ENCODE results near the gene ZNF521. TPM values are rescaled to one million over a fixed set of nuclear protein-coding genes. Genes with fewer than 3 reads are reported as not detected.

Gene ZNF521
- total and polyA plus RNA-seq, 2 of the 13 experiments (the other 11 are each of a cell fraction or from before 2014, with no cell fraction given) = 0.02 TPM; not detected in 1

DNA sequence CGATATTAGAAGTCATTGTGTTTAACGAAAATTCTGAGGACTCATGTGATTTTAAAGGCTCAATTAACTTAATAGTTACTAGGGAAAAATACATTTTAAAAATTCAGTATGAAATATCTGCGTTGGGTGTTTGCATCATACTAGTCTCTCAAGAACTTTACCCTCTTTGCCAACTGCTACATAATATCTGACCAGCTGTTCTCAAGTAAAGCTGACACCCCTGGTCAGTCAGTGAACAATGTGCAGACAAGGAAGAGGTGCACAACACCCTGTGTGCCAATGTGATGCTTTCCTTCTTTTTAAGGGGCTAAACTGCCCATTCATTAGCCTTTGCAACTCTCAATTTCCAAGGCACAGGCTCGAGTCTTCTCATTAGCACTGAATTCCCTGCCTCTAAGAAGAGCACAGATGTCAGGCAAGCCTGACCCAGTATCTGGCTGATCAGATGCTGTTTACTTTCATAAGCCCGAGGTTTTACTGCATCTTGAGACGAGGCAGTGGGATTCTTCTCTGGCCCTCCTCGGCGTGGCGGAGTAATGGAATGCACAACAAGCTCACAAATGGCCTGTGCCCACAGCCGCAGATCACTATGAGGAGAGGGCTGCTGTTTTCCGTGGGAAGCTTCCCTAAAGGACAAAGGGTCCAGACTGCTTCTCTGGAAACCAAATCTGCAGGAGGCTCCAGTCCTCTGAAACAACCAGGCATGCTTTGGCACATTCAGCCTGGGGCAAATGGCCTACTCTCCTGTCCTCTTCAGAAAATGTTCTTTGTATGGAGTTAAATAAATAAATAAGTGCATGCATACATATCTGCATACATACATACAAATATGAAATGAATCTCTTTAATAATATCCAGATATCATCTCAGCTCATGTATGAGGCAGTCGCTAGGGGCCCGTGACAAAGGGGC lies 240.3 kb downstream of the ZNF521 start (continued):
- TF ChIP-seq, protein P1, sequence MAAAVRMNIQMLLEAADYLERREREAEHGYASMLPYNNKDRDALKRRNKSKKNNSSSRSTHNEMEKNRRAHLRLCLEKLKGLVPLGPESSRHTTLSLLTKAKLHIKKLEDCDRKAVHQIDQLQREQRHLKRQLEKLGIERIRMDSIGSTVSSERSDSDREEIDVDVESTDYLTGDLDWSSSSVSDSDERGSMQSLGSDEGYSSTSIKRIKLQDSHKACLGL (CRISPR knock-in tag; IDR thresholded peaks at IDR 0.05) = no peak
- no peak for TF ChIP-seq ZNF577 (CRISPR knock-in tag; IDR thresholded peaks at IDR 0.05; ENCODE audit: borderline replicate concordance, low read depth)

DNA sequence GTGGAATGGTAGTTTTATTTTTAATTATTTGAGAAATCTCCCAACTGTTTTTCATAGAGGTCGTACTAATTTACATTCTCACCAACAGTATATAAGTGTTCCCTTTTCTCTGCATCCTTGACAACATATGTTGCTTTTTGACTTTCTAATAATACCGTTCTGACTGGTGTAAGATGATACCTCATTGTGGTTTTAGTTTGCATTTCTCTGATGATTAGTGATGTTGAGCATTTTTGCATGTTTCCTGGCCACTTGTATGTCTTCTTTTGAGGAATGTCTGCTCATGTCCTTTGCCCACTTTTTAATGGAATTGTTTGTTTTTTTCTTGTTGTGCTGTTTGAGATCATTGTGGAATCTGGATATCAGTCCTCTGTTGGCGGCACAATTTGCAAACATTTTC lies 242.5 kb downstream of the ZNF521 start:
- H3K27me3 ChIP-seq (ENCODE audit: control insufficient read depth in 1 of 2, insufficient read depth in 2 of 2, low read length in 2 of 2) = no peaks in the 10 kb centered on the region
- H3K36me3 ChIP-seq (replicated peaks in 1 of 2; ENCODE audit: control insufficient read depth in 1 of 2, insufficient read depth in 2 of 2, low read length in 2 of 2) = no peaks in the 10 kb centered on the region
- WGBS (ENCODE audit: low lambda C conversion rate) = 45% methylated on average over 3 of the region's 3 CpGs
- no peaks in the 10 kb centered on the region for H3K79me2 ChIP-seq (ENCODE audit: insufficient read depth, low read length)
- H2AFZ ChIP-seq (ENCODE audit: low read length) = no peak overlapping the region
- H3K9ac ChIP-seq (ENCODE audit: insufficient read depth, low read depth, low read length) = no peak overlapping the region
- no peak overlapping the region for H3K4me2 ChIP-seq (ENCODE audit: low read depth, low read length)
- H3K9me3 ChIP-seq (ENCODE audit: low read length) = no peaks in the 10 kb centered on the region
- TF ChIP-seq MEF2D (CRISPR knock-in tag; IDR thresholded peaks at IDR 0.05) (no peak), ZNF781 (CRISPR knock-in tag; IDR thresholded peaks at IDR 0.05; ENCODE audit: borderline replicate concordance, not compliant biosample characterization) (no peak), NFKB2 (CRISPR knock-in tag; IDR thresholded peaks at IDR 0.05; ENCODE audit: borderline replicate concordance) (no peak), ZBTB8A (CRISPR knock-in tag; IDR thresholded peaks at IDR 0.05; ENCODE audit: borderline replicate concordance, low read depth) (no peak), ZNF430 (CRISPR knock-in tag; IDR thresholded peaks at IDR 0.05) (no peak), NCOA1 (CRISPR knock-in tag; IDR thresholded peaks at IDR 0.05) (no peak), RCOR2 (CRISPR knock-in tag; IDR thresholded peaks at IDR 0.05) (no peak), AGO2 (optimal IDR thresholded peaks at IDR 0.05; ENCODE audit: low read depth, low read length) (no peak), ZSCAN30 (CRISPR knock-in tag; IDR thresholded peaks at IDR 0.05) (no peak), ISX (CRISPR knock-in tag; conservative IDR thresholded peaks at IDR 0.05) (no peak), MATR3 (CRISPR knock-in tag; IDR thresholded peaks at IDR 0.05) (no peak)
- TF ChIP-seq, protein P2, sequence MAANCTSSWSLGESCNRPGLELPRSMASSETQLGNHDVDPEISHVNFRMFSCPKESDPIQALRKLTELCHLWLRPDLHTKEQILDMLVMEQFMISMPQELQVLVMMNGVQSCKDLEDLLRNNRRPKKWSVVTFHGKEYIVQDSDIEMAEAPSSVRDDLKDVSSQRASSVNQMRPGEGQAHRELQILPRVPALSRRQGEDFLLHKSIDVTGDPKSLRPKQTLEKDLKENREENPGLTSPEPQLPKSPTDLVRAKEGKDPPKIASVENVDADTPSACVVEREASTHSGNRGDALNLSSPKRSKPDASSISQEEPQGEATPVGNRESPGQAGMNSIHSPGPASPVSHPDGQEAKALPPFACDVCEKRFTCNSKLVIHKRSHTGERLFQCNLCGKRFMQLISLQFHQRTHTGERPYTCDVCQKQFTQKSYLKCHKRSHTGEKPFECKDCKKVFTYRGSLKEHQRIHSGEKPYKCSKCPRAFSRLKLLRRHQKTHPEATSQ (CRISPR knock-in tag; IDR thresholded peaks at IDR 0.05; ENCODE audit: borderline replicate concordance) = no peak
- TF ChIP-seq, protein P3, sequence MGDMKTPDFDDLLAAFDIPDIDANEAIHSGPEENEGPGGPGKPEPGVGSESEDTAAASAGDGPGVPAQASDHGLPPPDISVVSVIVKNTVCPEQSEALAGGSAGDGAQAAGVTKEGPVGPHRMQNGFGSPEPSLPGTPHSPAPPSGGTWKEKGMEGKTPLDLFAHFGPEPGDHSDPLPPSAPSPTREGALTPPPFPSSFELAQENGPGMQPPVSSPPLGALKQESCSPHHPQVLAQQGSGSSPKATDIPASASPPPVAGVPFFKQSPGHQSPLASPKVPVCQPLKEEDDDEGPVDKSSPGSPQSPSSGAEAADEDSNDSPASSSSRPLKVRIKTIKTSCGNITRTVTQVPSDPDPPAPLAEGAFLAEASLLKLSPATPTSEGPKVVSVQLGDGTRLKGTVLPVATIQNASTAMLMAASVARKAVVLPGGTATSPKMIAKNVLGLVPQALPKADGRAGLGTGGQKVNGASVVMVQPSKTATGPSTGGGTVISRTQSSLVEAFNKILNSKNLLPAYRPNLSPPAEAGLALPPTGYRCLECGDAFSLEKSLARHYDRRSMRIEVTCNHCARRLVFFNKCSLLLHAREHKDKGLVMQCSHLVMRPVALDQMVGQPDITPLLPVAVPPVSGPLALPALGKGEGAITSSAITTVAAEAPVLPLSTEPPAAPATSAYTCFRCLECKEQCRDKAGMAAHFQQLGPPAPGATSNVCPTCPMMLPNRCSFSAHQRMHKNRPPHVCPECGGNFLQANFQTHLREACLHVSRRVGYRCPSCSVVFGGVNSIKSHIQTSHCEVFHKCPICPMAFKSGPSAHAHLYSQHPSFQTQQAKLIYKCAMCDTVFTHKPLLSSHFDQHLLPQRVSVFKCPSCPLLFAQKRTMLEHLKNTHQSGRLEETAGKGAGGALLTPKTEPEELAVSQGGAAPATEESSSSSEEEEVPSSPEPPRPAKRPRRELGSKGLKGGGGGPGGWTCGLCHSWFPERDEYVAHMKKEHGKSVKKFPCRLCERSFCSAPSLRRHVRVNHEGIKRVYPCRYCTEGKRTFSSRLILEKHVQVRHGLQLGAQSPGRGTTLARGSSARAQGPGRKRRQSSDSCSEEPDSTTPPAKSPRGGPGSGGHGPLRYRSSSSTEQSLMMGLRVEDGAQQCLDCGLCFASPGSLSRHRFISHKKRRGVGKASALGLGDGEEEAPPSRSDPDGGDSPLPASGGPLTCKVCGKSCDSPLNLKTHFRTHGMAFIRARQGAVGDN (CRISPR knock-in tag; IDR thresholded peaks at IDR 0.05) = no peak
- H3K4me1 ChIP-seq (ENCODE audit: insufficient read depth, low read length) = no peaks in the 10 kb centered on the region
- H4K20me1 ChIP-seq (ENCODE audit: insufficient read depth, low read length) = no peaks in the 10 kb centered on the region
- CTCF ChIA-PET (ENCODE audit: low intra/inter-chr PET ratio, low total read pairs) = no interaction called here
- intact Hi-C loops (cut with micrococcal nuclease; ENCODE audit: unreplicated experiment) = no loop called here
- in situ Hi-C loops (cut with HindIII; ENCODE audit: extremely low pct_ligation_motif_present, low pct_unique_long_range_greater_than_20kb) = no loop called here
- no peak for ATAC-seq
- H3K27ac ChIP-seq (ENCODE audit: extremely low read length, insufficient read depth, low read length) = no peak overlapping the region
- POLR2A ChIA-PET = no interaction called here
- no peak overlapping the region for H3K4me3 ChIP-seq (replicated peaks in 1 of 3; ENCODE audit: insufficient read depth in 1 of 3, low read depth in 2 of 3, low read length in 3 of 3)
- no peak for DNase-seq (ENCODE audit: low spot score)
- BruUV-seq (replicated peaks) = no TSS peak
- FAIRE-seq = no peak
